T-helper 1 cell treated with Interleukin-12 subunit alpha and Interleukin-12 subunit beta and Interleukin-4 antibody, amounts not matched to agents 30 μg/mL and 1 μg/mL, for 36 hours (primary cell): ENCODE data around the gene FAAH.

Source experiments
- H3K27ac Mint-ChIP-seq: one replicate; pipeline ENCODE4 v1.8.0; 2021; ENCODE audit warnings: mild to moderate bottlenecking, mixed read lengths
- H3K27me3 Mint-ChIP-seq: one replicate; pipeline ENCODE4 v1.8.0; 2021; ENCODE audit warnings: low read depth, mixed read lengths
- H3K36me3 Mint-ChIP-seq: one replicate; pipeline ENCODE4 v1.8.0; 2021; ENCODE audit warnings: low read depth, mixed read lengths
- H3K4me1 Mint-ChIP-seq: one replicate; pipeline ENCODE4 v1.8.0; 2021; ENCODE audit warnings: low read depth, mixed read lengths
- H3K4me3 Mint-ChIP-seq: one replicate; pipeline ENCODE4 v1.8.0; 2021; ENCODE audit warnings: mild to moderate bottlenecking, moderate library complexity, mixed read lengths
- H3K9me3 Mint-ChIP-seq: one replicate; pipeline ENCODE4 v1.8.0; 2021; ENCODE audit warnings: mixed read lengths

The FAAH gene

GRCh38 chr1:46445773-46446256 lies 51.7 kb downstream of the FAAH start:
- Mint-ChIP-seq H3K4me1 (peaks cover 14% of the 10 kb centered on the region), H3K27me3 (peaks cover 72% of the 10 kb centered on the region), H3K27ac (no peak overlapping the region), H3K9me3 (no peaks in the 10 kb centered on the region), H3K4me3 (no peak overlapping the region), H3K36me3 (no peaks in the 10 kb centered on the region)

DNA sequence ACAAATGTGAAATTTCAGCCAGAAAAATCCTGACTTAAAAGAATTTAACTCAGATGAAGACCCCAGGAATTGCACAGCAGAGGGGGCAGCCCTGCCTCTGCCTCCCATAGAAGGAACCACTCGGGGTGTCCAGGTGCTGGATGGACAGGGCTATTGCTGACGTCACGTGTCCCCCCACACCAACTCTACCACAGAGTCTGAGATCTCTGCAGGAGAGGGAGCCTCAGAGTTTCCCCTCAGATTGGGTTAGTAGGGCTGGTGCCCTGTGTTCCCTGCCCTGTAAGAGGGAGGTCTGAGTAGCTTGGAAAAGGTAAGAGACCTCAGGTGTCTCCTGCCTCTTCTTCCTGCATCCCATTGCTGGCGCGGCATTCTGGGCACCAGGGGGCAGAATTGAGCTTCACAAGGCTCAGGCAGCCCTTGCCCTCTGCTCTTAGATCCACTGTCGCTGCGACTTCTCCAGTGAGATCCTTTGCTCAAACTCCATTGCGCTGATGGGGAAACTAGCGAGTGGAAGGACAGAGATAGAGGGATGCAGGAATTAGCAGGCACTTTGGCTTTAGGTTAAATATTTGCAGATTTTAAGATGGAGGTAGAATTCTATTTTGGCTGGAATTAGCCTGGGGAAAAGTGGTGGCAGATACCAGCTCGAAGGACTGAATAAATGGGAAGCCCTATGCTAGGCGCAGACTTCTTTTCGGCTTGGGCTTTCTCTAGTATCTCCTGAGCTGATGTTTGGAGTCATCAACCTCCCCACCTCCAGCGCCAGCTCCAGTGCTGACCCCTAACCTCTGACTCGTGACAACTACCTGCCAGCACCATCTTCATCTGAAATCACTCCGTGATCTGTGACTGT lies 52.8 kb downstream of the FAAH start:
- peaks cover 14% of the 10 kb centered on the region for H3K4me1 Mint-ChIP-seq
- no peak overlapping the region for H3K4me3 Mint-ChIP-seq
- no peaks in the 10 kb centered on the region for H3K36me3 Mint-ChIP-seq
- peaks cover 82% of the 10 kb centered on the region for H3K27me3 Mint-ChIP-seq
- no peaks in the 10 kb centered on the region for H3K9me3 Mint-ChIP-seq
- no peak overlapping the region for H3K27ac Mint-ChIP-seq

DNA sequence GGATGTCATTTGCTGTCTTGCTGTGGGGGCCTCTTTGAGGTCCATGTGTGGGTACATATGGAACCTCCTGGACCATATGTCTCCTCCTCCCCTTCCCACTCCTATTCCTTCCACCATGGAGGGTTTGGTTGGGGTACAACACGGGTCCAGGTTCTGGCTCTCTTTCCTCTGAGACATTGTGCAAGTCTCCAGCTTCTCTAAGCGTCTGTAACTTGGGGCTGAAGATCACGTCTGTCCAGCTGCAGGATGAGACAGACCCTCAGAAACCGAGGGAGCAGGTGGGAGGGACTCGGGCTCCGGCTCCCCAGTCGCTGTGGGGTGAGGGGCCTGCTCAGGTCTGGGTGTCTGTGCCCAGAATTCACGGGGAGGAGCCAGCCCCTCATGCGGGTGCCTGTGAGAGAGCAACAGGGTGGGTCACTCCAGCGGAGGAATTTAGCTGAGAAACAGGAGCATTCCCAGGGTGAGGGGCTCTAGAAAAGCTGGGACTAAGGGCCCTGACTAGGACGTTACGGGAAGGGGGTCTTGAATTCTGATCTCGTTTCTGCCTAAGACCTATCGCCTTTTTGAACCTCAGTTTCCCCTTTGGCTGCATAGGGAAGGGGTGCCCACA lies 53.5 kb downstream of the FAAH start:
- H3K27me3 Mint-ChIP-seq, result peaks cover 79% of the 10 kb centered on the region
- no peaks in the 10 kb centered on the region for H3K9me3 Mint-ChIP-seq
- H3K27ac Mint-ChIP-seq, result no peak overlapping the region
- peaks cover 9% of the 10 kb centered on the region for H3K4me1 Mint-ChIP-seq
- no peak overlapping the region for H3K4me3 Mint-ChIP-seq
- no peaks in the 10 kb centered on the region for H3K36me3 Mint-ChIP-seq

DNA sequence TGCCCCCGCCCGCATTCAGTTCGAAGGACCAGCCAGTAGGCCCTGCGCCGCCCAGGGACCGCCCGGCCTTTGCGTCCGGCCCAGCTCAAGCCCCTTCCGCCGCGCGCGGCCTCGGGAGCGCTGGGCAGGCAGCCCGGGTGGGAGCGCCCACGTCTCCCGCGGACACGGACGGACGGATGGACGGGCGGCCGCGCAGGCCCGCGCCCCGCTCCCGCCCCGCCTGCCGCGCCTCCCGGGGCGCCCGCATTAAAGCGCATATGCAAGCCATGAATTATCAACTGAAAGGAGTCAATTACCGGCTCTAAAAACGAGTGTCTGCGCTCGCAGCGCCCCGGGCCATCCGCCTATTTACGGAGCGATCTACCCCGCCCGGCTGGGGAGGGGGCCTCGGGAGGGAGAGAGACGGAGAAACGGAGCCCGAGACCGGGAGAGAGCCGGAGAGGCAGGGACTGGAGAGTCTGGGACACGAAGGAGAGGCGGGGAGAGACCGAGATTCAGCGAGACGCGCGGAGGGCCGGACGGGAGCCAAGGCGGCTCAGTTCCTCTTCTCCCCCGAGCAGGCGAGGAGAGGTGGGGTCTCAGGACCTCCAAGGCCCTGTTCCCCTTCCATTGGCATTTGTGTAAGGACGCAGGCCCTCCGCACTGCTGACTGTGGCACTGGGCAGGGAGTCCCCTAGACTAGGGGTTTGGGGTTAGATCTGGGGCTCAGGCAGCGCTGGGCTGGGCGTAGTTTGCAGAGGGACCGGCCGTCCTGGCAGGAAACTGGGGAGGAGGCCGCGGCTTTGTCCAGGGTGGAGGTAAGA lies 54.2 kb downstream of the FAAH start:
- peaks cover 82% of the 10 kb centered on the region for H3K27me3 Mint-ChIP-seq
- H3K4me3 Mint-ChIP-seq, result no peak overlapping the region
- H3K4me1 Mint-ChIP-seq, result peaks cover 7% of the 10 kb centered on the region
- H3K36me3 Mint-ChIP-seq, result no peaks in the 10 kb centered on the region
- H3K27ac Mint-ChIP-seq, result no peak overlapping the region
- no peaks in the 10 kb centered on the region for H3K9me3 Mint-ChIP-seq

DNA sequence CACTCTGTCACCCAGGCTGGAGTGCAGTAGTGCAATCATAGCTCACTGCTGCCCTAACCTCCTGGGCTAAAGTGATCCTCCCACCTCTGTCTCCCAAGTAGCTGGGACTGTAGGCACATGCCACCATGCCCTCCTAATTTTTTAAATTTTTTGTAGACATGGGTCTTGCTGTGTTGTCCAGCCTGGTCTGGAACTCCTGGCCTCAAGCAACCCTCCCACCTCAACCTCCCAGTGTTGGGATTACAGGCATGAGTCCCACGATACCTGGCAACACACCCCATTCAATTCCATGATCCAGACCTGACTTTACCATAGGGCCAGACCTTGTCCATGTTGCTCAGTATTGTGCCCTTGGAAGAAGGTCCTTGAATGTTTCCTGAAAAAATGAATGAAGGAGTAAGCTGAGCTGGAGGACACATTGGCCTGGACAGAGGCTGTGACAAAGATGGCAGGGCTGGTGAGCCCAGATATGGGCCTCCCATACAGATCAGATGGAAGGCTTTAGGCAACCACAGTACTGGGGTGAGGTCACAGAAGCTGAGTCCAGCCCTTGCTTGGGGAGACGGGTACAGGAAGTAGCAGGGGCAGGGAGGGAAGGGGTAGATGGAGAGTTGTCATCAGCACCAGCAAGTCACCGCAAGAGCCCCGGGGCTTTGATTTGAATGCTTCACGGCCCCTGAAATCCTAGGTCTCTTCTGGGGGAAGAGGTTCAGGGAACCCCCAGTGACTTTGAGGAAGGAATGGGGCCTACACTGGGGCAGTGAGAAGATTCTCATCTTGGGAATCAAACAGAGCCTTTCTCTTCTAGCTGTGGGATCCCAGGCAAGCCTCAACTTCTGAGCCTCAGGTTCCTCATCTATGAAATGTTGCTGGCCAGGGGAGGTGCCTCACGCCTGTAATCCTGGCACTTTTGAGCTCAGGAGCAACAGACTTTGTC lies 55.4 kb downstream of the FAAH start:
- Mint-ChIP-seq H3K27ac (no peak overlapping the region), H3K36me3 (no peaks in the 10 kb centered on the region), H3K4me3 (no peak overlapping the region), H3K4me1 (peaks cover 7% of the 10 kb centered on the region), H3K9me3 (no peaks in the 10 kb centered on the region), H3K27me3 (peaks cover 83% of the 10 kb centered on the region)

- Mint-ChIP-seq H3K9me3 (no peaks in the 10 kb centered on the region), H3K27ac (no peak overlapping the region), H3K36me3 (no peaks in the 10 kb centered on the region), H3K27me3 (peaks cover 79% of the 10 kb centered on the region), H3K4me1 (peaks cover 7% of the 10 kb centered on the region), H3K4me3 (no peak overlapping the region)
Observed at GRCh38 chr1:46450160-46450517, 56.0 kb downstream of the FAAH start.

GRCh38 chr1:46451948-46452930 lies 58.1 kb downstream of the FAAH start:
- no peaks in the 10 kb centered on the region for H3K36me3 Mint-ChIP-seq
- no peaks in the 10 kb centered on the region for H3K9me3 Mint-ChIP-seq
- H3K4me1 Mint-ChIP-seq, result peaks cover 4% of the 10 kb centered on the region
- H3K27me3 Mint-ChIP-seq, result peaks cover 62% of the 10 kb centered on the region
- no peak overlapping the region for H3K27ac Mint-ChIP-seq
- no peak overlapping the region for H3K4me3 Mint-ChIP-seq

DNA sequence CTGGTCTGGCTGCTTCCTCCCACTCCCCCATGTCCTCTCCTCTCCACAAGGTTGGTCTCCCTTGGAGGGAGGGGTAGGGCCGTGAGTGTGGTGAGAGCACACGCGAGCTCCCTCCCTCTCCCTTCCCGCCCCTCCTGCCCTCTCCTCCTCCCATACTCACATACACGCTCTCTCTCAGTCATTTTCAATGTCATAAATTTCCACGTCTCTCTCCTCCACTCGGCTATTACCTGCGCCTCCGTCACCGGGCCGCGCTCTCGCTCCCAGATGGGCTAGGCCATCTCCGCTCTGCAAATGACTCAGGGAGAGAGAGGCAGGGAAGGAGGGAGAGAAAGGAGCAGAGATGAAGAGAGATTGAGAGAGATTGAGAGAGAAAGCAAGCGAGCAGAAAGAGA lies 58.8 kb downstream of the FAAH start:
- no peaks in the 10 kb centered on the region for H3K36me3 Mint-ChIP-seq
- H3K4me3 Mint-ChIP-seq, result no peak overlapping the region
- no peaks in the 10 kb centered on the region for H3K9me3 Mint-ChIP-seq
- no peak overlapping the region for H3K27ac Mint-ChIP-seq
- H3K4me1 Mint-ChIP-seq, result peaks cover 4% of the 10 kb centered on the region
- peaks cover 55% of the 10 kb centered on the region for H3K27me3 Mint-ChIP-seq

DNA sequence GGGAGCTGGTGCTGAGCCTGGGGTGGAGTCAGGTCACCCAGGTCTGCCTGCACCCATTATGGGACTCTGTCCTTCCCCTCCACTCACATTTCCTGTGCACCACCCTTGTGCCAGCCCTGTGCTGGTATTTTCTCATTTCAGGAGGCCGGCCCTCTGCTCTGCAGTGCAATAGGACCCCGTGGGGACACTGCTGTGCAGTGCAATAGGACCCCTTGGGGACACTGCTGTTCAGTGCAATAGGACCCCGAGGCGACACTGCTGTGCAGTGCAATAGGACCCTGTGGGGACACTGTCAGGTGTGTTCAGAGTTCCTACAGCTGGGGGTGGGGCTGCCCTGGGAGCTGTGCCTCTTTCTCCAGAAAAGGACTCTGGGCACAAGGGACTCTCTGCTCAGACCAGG lies 59.3 kb downstream of the FAAH start:
- H3K4me1 Mint-ChIP-seq, result peaks cover 4% of the 10 kb centered on the region
- no peaks in the 10 kb centered on the region for H3K9me3 Mint-ChIP-seq
- H3K27ac Mint-ChIP-seq, result no peak overlapping the region
- H3K36me3 Mint-ChIP-seq, result no peaks in the 10 kb centered on the region
- H3K27me3 Mint-ChIP-seq, result peaks cover 51% of the 10 kb centered on the region
- H3K4me3 Mint-ChIP-seq, result no peak overlapping the region

GRCh38 chr1:46455951-46456350 lies 61.8 kb downstream of the FAAH start:
- Mint-ChIP-seq H3K4me1 (no peaks in the 10 kb centered on the region), H3K27ac (no peak overlapping the region), H3K27me3 (peaks cover 44% of the 10 kb centered on the region), H3K4me3 (no peak overlapping the region), H3K9me3 (no peaks in the 10 kb centered on the region), H3K36me3 (no peaks in the 10 kb centered on the region)

- no peaks in the 10 kb centered on the region for H3K9me3 Mint-ChIP-seq
- H3K4me1 Mint-ChIP-seq, result no peaks in the 10 kb centered on the region
- H3K27me3 Mint-ChIP-seq, result peaks cover 39% of the 10 kb centered on the region
- no peaks in the 10 kb centered on the region for H3K36me3 Mint-ChIP-seq
- H3K4me3 Mint-ChIP-seq, result no peak overlapping the region
- H3K27ac Mint-ChIP-seq, result no peak overlapping the region
Observed at GRCh38 chr1:46456411-46456963, 62.4 kb downstream of the FAAH start.

DNA sequence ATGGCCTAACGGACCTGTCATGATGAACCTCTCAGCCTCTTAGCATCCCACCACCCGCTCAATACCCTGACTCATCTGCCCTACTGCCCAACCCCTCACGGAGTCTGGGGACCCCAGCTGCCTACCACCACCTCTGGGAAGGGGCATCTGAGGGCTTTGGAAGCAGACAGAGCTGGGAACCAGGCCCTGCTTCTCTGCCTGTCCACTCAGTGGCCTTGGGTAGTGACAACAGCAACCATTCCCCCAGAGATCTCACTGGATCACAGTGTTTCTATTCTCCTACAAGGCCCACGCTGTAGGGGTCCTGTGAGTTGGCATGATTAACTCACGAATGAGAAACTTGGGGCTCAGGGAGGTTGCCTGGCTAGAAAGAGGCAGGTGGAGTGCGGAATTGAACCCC lies 63.1 kb downstream of the FAAH start:
- H3K27me3 Mint-ChIP-seq, result peaks cover 36% of the 10 kb centered on the region
- no peak overlapping the region for H3K4me3 Mint-ChIP-seq
- no peaks in the 10 kb centered on the region for H3K36me3 Mint-ChIP-seq
- H3K9me3 Mint-ChIP-seq, result no peaks in the 10 kb centered on the region
- H3K4me1 Mint-ChIP-seq, result no peaks in the 10 kb centered on the region
- H3K27ac Mint-ChIP-seq, result no peak overlapping the region

DNA sequence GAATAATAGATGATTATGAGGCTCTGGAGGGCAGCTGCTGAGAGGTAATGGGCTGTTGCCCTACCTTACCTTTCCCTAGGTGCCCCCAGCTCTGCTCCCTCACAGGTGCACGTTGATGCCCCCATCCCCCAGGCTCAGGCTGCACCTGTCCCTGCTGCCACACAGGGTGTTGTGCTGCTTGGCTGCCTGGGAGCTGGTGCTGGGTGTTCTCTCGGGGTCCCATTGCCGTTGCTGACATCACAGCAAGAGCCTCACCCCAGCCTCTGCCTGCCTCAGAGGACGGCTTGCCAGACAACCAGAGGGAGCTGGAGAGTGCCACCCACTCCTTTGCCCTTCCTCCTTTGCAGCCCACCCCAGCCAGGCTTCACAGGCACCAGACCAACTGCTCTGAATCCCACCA lies 64.1 kb downstream of the FAAH start:
- H3K9me3 Mint-ChIP-seq, result no peaks in the 10 kb centered on the region
- H3K27me3 Mint-ChIP-seq, result peaks cover 41% of the 10 kb centered on the region
- H3K27ac Mint-ChIP-seq, result no peak overlapping the region

More for the DNA sequence above, 64.1 kb downstream of the FAAH start:
- Mint-ChIP-seq H3K4me3 (no peak overlapping the region), H3K36me3 (no peaks in the 10 kb centered on the region), H3K4me1 (no peaks in the 10 kb centered on the region)
